Cardiac fibroblast (primary cell): ENCODE results near the gene TBC1D14.

Experiments
- DNase-seq, 2 donors: peaks; one replicate each; pipeline versions ENCODE4 v3.0.0 to v3.0.0-alpha.2; 2010; ENCODE audit warnings: low read depth in 2 of 2
- H3K4me3 ChIP-seq, 2 donors: replicated peaks in 1 of 2; 1 replicate in 1 of 2; 2 replicates in 1 of 2; pipeline ENCODE4 v1.5.1; 2011; ENCODE audit warnings: low read depth in 2 of 2, low read length in 2 of 2, mild to moderate bottlenecking in 2 of 2, moderate library complexity in 1 of 2
- TF ChIP-seq, protein P1 (sequence below): IDR thresholded peaks from one replicate; pipeline ENCODE4 v1.5.1; 2011; ENCODE audit warnings: low read depth, mild to moderate bottlenecking, low read length, inconsistent platforms

Gene TBC1D14

DNA sequence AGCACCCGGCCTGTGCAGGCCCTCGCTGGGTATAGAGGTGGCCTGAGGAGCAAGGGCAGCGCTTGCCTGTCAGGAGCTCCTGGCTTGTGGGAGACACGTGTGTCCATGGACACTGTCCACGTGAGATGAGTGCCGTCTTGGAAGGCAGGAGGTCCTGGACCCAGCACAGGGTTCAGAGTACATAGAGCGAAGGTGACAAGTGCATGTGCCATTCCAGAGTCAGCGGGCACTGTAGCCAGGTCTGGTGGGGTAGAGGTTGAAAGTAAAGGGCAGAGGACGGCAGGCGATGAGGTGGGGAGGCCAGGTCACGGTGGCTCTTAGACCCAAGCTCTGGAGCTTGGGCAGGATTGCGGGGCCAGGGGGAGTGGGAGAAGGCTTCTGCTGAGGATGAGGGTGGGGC lies 105.2 kb downstream of the TBC1D14 start:
- no peak overlapping the region for H3K4me3 ChIP-seq
- TF ChIP-seq, protein P1, sequence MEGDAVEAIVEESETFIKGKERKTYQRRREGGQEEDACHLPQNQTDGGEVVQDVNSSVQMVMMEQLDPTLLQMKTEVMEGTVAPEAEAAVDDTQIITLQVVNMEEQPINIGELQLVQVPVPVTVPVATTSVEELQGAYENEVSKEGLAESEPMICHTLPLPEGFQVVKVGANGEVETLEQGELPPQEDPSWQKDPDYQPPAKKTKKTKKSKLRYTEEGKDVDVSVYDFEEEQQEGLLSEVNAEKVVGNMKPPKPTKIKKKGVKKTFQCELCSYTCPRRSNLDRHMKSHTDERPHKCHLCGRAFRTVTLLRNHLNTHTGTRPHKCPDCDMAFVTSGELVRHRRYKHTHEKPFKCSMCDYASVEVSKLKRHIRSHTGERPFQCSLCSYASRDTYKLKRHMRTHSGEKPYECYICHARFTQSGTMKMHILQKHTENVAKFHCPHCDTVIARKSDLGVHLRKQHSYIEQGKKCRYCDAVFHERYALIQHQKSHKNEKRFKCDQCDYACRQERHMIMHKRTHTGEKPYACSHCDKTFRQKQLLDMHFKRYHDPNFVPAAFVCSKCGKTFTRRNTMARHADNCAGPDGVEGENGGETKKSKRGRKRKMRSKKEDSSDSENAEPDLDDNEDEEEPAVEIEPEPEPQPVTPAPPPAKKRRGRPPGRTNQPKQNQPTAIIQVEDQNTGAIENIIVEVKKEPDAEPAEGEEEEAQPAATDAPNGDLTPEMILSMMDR = no peak
- DNase-seq = no peak

GRCh38 chr4:7015383-7016035 lies 105.9 kb downstream of the TBC1D14 start:
- peak in 1 of 2 donors; percentile 38 for DNase-seq

DNA sequence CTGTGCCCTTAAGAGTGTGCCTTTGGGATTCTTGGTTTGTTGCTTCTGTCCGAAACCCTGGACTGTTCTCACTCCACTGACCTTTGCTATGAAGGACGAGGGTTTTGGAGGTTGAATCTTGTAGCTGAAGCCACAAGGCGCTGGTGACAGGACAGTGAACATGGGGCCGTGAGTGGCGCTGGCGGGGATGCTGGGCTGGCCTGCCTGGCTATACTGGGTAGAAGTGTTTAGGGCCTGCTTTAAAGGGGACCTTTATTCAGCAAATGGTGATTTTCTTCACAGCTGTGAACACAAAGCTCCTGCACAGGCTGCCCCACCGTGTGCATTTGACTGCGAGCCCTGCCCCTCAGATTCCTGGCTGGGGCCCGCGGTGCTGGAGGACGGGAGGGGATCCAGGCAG lies 106.5 kb downstream of the TBC1D14 start:
- TF ChIP-seq, protein P1 = no peak
- no peak overlapping the region for H3K4me3 ChIP-seq

More at GRCh38 chr4:7015383-7016035, 105.9 kb downstream of the TBC1D14 start:
- H3K4me3 ChIP-seq = no peak overlapping the region
- TF ChIP-seq, protein P1 = no peak

GRCh38 chr4:7016512-7016911 lies 106.9 kb downstream of the TBC1D14 start:
- no peak for DNase-seq
- TF ChIP-seq, protein P1 = no peak
- H3K4me3 ChIP-seq = no peak overlapping the region

More for the DNA sequence above, 106.5 kb downstream of the TBC1D14 start:
- no peak for DNase-seq

GRCh38 chr4:7017446-7018048 lies 107.9 kb downstream of the TBC1D14 start:
- DNase-seq = no peak
- H3K4me3 ChIP-seq = no peak overlapping the region
- TF ChIP-seq, protein P1 = no peak

DNA sequence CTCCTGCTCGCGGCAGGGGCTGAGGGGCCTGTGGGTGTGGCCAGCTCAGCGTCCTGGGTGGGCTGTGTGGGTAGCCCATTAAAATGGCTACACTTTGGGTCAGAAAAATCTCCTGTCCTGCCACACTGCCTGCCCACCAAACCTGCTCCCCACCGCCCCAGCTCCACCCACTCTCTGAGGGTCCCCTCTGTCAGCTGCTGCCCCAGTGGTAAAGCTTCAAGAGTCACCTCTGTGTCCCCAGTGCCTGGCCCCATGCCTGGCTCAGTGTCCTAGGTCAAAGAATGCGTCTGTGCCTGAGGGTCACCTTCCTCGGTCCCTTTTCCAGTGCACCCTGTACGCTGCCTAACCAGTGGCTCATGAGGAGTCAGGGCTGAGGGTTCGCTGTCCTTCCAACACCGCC lies 108.7 kb downstream of the TBC1D14 start:
- TF ChIP-seq, protein P1 = no peak
- DNase-seq = no peak

More for the DNA sequence above, 108.7 kb downstream of the TBC1D14 start:
- H3K4me3 ChIP-seq = no peak overlapping the region
